ENCODE data around the gene KCNJ1. TPM values are rescaled to one million over a fixed set of nuclear protein-coding genes. Genes with fewer than 3 reads are reported as not detected.

Gene KCNJ1
- total and polyA plus RNA-seq, 8 donors = 0.09 to 0.83 (median 0.38) TPM; not detected in 2

- intact Hi-C loops (cut with DNase I) = no loop called here
- H3K27me3 ChIP-seq = peaks cover 8 to 45% of the 10 kb centered on the region in 2 donors
- H3K4me3 ChIP-seq = peak overlapping the region in 1 of 2 donors; percentile 39
- TF ChIP-seq CTCF (IDR thresholded peaks at IDR 0.05) = no peak
- no peaks in the 10 kb centered on the region for H3K9me3 ChIP-seq
- peak in 1 of 4 donors; percentile 29 for DNase-seq
- peak; percentile 14 for ATAC-seq
- H3K4me1 ChIP-seq = peaks cover 7 to 15% of the 10 kb centered on the region in 2 donors
- H3K36me3 ChIP-seq = no peaks in the 10 kb centered on the region
- peak overlapping the region in 1 of 2 donors; percentile 26 for H3K27ac ChIP-seq
Measured at GRCh38 chr11:128891913-128892398, 24.9 kb upstream of the KCNJ1 start.

GRCh38 chr11:128890543-128891368, 23.7 kb upstream of the KCNJ1 start, which contains the start of gene KCNJ5:
Gene KCNJ5 (plus strand): TSS chr11:128891356. CDS start chr11:128911274, 19,918 bp downstream.
- TF ChIP-seq CTCF (IDR thresholded peaks at IDR 0.05) = no peak
- Histone ChIP-seq H3K4me3 (peak within 1 kb of the TSS; percentile 34 to 39), H3K4me1 (peaks cover 7 to 15% of the 10 kb centered on the region in 2 donors), H3K27me3 (peaks cover 8 to 45% of the 10 kb centered on the region in 2 donors), H3K27ac (peak within 1 kb of the TSS in 1 of 2 donors; percentile 26), H3K9me3 (no peaks in the 10 kb centered on the region), H3K36me3 (no peaks in the 10 kb centered on the region)
- peak; percentile 53 for ATAC-seq
- intact Hi-C loops (cut with DNase I) = no loop called here
- DNase-seq = peak; percentile 40 to 84 (median 55)

GRCh38 chr11:128890216-128890542, 23.1 kb upstream of the KCNJ1 start:
- H3K4me3 ChIP-seq = peak overlapping the region; percentile 34 to 39
- H3K27ac ChIP-seq = no peak overlapping the region
- no peaks in the 10 kb centered on the region for H3K9me3 ChIP-seq
- TF ChIP-seq CTCF (IDR thresholded peaks at IDR 0.05) = no peak
- ATAC-seq = no peak
- DNase-seq = no peak
- intact Hi-C loops (cut with DNase I) = no loop called here
- H3K4me1 ChIP-seq = peaks cover 7 to 15% of the 10 kb centered on the region in 2 donors
- peaks cover 8 to 45% of the 10 kb centered on the region in 2 donors for H3K27me3 ChIP-seq
- H3K36me3 ChIP-seq = no peaks in the 10 kb centered on the region

- Histone ChIP-seq H3K9me3 (no peaks in the 10 kb centered on the region), H3K4me3 (no peak overlapping the region), H3K4me1 (peaks cover 7 to 15% of the 10 kb centered on the region in 2 donors), H3K36me3 (no peaks in the 10 kb centered on the region), H3K27me3 (peaks cover 8 to 45% of the 10 kb centered on the region in 2 donors), H3K27ac (no peak overlapping the region)
- intact Hi-C loops (cut with DNase I) = loop anchor here in 1 of 2 donors (10.0 kb wide), 1 partner anchor 65 kb away; no protein-coding TSS in a partner anchor
- no peak for ATAC-seq
- DNase-seq = no peak
- no peak for TF ChIP-seq CTCF (IDR thresholded peaks at IDR 0.05)
Measured at GRCh38 chr11:128889657-128890213, 22.6 kb upstream of the KCNJ1 start.

Data from left lung (tissue), 10 donors.